GM19238 (cell line): ENCODE data around the gene BSND.

Experiments used
- DNase-seq: peaks from one replicate; pipeline ENCODE4 v3.0.0; 2011; ENCODE audit warnings: low spot score; ENCODE audit not compliant: insufficient read length

Gene BSND

GRCh38 chr1:54975356-54976108 is 23.2 kb upstream of the BSND start:
- no peak for DNase-seq

- DNase-seq, result no peak
Measured at GRCh38 chr1:54976747-54977146, 22.0 kb upstream of the BSND start.

- no peak for DNase-seq
Measured at GRCh38 chr1:54977533-54978297, 21.0 kb upstream of the BSND start.

GRCh38 chr1:54978528-54979326 is 20.0 kb upstream of the BSND start:
- DNase-seq, result no peak

GRCh38 chr1:54979327-54979891 is 19.3 kb upstream of the BSND start:
- no peak for DNase-seq

- no peak for DNase-seq
Measured at GRCh38 chr1:54980046-54980527, 18.6 kb upstream of the BSND start.

GRCh38 chr1:54980528-54981241 is 18.0 kb upstream of the BSND start, which contains the start of gene TMEM61:
TSS of gene TMEM61 (plus strand) at chr1:54980628. CDS start at chr1:54981066, 438 bp downstream.
- no peak for DNase-seq

GRCh38 chr1:54981466-54981865 is 17.3 kb upstream of the BSND start:
- DNase-seq, result no peak

GRCh38 chr1:54982739-54983138 is 16.0 kb upstream of the BSND start:
- DNase-seq, result no peak

- no peak for DNase-seq
Measured at GRCh38 chr1:54984131-54984842, 14.4 kb upstream of the BSND start.

- DNase-seq, result no peak
Measured at GRCh38 chr1:54985556-54985955, 13.2 kb upstream of the BSND start.

GRCh38 chr1:54986025-54986424 is 12.7 kb upstream of the BSND start:
- DNase-seq, result no peak

- DNase-seq, result no peak
Measured at GRCh38 chr1:54986533-54986932, 12.2 kb upstream of the BSND start.

- no peak for DNase-seq
Measured at GRCh38 chr1:54987427-54987826, 11.3 kb upstream of the BSND start.

GRCh38 chr1:54987919-54988705 is 10.6 kb upstream of the BSND start:
- DNase-seq, result no peak

GRCh38 chr1:54988975-54989374 is 9.8 kb upstream of the BSND start:
- DNase-seq, result no peak

GRCh38 chr1:54989473-54989872 is 9.3 kb upstream of the BSND start:
- no peak for DNase-seq

GRCh38 chr1:54989968-54990810 is 8.5 kb upstream of the BSND start:
- DNase-seq, result no peak
